CD4-positive, alpha-beta T cell treated with Interleukin-4 for 4 hours (primary cell): Measurements from ENCODE around the gene ETV4.

ENCODE experiments used
- DNase-seq: peaks from one replicate; pipeline ENCODE4 v3.0.0-alpha.2; 2020

Gene ETV4

DNA sequence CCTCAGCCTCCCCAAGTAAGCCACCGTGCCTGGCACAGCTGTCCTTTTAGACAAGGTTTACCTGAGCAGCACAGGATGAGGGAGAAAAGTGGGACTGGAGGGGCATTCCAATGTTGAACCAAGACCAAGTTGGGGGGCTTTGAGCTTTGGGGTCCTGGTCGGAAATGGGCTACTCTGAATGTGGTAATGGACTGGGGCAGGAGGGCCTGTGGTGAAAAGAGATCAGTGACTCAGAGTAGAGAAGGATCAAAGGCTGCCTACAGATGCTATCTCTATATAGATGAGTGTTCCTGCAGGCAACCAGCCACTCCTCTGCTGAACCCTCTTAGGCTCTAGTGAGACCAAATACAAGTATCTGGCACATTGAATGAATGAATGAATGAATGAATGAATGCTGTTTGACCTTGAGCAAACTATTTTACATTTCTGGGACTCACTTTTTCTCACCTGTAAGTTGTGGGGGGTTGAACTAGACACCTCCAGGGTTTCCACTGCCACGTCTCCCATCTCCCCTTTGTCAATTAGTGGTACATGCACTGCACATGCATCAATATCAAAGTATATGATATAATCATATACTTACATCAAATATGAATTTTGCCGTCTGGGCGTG, 26.3 kb upstream of the ETV4 start:
- DNase-seq: no peak

DNA sequence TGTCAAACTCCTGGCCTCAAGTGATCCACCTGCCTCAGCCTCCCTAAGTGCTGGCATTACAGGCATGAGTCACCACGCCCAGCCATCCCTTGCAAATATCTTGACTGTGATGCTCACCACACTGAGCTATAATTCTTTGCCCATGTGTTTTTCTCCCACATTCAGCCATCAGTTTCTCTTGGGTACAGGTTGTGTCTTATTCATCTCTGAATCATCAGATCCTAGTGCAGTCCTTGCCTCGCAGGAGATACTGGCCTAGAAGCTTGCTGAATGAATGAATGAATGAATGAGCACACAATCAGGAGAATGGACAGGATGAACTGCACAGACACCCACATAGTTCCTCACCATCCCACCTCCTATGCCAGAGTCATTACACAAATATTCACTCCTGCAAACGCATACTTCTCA, 24.4 kb upstream of the ETV4 start:
- DNase-seq: no peak

DNA sequence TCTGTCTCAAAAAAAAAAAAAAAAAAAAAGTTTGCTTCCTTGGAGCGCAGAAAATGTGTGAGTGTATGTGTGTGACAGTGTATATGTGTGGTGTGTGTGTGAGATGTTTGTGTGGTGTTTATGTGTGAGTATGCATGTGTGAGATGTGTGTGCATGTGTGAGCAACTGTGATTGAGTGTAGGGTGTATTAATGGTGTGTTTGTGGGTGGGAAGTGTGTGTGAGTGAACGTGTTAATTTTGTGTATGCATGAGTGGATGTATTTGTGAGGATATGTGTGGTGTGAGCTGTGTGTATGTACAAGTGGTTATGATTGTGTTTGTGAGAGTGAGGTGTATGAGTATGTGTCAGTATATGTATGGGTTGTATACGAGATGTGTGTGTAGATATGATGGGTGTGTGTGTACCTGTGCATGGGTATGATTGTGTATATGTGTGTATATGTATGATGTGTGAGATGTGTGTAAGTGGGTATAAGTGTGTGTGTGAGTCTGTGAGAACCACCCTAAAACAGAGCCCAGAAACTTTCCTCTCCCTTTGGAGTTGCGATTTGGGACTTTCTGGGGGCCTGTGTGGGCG, 22.5 kb upstream of the ETV4 start:
- no peak for DNase-seq

GRCh38 chr17:43563600-43564594, 17.8 kb upstream of the ETV4 start:
- DNase-seq: no peak

DNA sequence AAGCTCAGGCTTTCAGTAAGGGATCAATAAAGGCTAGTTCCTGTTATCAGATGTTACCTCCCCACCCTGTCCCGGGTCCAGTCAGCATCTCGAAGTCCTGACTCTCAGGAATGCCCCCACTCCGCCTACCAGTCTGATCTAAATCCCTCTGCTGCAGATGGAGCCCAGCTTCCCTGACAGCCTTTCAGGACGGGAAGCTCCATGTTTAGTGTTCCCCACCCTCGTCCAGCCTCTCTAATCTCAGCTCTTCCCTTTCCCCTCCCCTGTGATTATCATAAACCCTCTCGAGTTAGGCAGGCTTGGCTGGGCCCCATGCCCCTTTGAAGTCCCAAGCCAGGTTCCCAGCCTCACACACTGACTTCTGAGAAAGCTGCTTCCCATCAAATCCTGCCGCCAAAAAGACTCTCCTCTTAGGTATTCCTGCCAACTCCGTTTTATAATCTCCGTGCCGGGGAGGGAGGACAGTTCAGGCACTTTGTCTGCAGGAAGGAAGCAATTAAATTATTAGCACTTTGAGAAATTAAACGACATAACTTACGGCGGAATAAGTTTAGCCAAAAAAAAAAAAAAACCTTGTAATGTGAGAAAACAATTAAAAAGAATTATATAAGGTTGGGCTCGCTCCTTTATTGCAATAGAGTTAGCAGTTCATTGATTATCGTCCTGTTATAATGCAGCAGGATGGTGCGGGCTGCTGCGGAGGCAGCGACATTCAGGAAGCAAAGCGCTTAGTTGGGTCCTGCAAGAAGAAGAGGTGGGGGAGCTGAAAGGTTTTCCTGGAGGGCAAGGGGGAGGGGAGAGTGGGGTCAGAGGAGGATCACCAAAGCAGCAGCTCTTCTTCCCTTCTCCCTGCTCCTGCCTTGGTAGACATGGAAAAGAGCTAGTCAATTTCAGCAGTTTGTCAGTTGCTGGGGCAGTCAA, 16.8 kb upstream of the ETV4 start:
- no peak for DNase-seq

DNA sequence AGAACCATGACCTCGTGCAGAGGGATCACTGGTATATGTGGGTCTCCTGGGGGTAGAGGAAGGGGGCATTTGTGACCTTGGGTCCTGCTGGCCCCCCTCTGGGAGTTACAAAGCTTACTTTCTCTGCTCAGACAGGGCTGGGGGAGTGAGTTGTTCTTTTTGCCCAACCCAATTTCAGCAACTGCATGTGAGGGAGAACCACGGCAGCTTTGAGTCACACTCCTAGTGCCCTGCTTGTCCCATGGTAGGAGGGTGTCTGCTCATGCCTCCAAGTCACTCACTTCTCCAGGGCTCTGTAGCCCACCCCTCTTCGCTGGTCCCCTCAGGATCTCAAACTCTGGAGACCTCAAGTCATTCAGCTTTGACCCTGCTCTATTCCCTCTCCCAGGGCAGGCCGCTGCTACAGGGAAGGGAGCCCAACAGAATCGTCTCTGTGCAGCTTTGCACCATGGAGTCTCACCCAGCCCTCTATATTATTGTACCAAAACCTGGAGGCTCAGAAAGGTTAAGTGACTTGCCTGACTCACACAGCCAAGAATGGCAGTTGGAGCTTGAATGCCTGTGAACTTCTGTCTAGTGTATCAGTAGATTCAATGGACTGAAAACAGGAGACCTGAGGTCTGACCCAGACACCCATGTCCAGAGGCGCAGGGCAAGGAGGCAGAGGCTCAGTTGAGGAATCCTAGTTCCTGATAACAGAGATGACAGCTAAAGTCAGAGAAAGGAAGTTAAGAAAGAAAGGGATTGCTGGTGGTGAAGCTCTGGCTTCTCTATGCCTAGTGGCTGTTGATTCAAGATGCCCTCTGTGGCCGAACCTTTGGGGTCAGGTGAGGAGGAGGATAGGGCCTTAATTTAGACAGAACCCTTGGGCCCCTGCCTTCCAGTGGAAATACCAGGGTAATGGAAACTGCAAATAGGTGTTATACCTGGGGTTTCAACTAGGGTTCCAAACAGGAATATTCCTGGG, 14.6 kb upstream of the ETV4 start:
- DNase-seq: no peak

- DNase-seq: no peak
These were observed 13.1 kb upstream of the ETV4 start for GRCh38 chr17:43559161-43559816.

- DNase-seq: no peak
These were observed 12.6 kb upstream of the ETV4 start for GRCh38 chr17:43558805-43559160.

DNA sequence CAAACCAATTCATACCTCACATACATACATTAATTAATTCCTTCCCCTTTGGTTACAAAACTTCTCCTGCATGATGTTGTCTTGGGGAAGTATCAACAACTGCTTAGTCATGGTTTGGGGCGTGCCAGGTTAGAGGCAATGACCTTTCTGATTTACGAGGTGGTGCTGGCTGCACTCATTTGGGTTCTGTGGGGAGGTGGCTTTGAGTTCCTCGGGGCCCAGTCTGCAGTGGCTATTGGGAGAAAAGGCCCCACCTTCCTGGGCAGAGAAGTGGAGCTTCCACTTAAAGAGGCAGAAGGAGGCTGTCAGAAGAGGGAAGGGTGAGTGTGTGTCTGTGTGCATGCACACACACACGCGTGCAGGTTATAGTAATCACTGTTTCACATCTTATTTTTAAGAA, 10.2 kb upstream of the ETV4 start:
- peak; percentile 28 for DNase-seq

DNA sequence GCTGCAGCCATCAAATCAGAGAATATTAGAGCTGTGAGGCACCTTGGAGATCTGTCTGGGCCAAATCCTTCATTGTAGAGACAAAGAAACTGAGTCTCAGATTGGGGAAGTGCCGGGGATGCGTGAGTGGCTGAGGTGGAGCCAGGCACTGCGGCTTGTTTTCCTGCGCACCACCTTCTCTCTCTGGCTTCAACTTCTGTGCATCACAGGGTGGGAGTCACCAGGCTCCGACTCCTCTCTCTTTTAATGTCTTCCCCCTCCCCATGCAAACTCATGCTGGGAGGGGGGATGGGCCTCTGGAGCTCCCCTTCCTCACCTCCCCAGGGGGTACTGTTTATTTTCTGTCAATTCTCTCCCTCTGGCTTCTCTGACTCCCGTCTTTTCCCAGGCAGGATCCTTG, 8.7 kb upstream of the ETV4 start:
- DNase-seq: no peak

DNA sequence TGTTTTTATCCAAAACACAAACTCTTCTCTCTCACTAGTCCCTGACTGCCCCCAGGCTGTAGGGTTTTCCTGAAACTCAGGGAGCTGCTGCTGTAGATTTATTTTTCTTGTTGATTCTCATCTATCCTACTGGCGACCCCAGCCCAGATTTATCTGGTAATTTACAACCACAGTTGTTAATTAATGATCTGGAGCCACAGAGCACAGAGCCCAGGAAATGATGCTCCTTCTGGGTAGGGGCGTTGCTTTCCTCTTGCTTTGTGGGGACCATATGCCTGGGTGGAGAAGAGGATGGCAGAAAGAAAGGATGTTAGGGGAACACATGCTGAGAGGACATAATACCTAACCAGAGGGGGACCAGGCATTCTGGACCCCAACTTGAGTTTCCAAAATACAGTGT, 7.4 kb upstream of the ETV4 start:
- DNase-seq: no peak

DNA sequence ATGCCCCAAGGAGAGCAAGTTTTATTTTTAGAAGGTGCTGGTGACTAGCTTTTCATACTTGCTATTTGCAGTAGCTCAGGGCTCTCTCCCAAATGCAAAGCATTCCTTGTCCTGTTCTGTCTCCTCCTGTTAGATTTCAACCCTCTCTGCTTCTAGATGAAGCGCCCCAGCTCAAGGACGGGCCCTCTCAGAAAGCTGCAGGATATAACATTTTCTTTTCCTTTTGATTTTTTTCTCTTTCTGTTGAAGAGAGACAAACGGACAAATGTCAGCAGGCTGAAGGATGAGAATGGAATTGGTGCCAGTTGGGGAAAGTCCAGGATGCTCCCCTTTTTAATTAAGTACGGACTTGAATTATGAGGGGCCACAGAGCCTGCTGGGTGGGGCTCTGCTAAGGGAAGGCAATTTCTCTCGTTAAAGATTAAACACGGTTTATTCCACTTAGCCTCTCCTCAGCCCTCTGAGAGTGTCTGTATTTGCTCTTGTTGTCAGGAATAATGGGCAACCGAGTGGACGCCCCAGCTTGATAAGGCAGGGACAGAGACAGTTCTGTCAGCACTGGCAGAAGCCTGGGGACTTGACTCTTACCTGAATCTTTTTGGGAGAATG, 6.2 kb upstream of the ETV4 start:
- DNase-seq: no peak

- no peak for DNase-seq
These were observed 4.6 kb upstream of the ETV4 start for GRCh38 chr17:43550754-43551153.

GRCh38 chr17:43549496-43549895, 3.4 kb upstream of the ETV4 start:
- no peak for DNase-seq

DNA sequence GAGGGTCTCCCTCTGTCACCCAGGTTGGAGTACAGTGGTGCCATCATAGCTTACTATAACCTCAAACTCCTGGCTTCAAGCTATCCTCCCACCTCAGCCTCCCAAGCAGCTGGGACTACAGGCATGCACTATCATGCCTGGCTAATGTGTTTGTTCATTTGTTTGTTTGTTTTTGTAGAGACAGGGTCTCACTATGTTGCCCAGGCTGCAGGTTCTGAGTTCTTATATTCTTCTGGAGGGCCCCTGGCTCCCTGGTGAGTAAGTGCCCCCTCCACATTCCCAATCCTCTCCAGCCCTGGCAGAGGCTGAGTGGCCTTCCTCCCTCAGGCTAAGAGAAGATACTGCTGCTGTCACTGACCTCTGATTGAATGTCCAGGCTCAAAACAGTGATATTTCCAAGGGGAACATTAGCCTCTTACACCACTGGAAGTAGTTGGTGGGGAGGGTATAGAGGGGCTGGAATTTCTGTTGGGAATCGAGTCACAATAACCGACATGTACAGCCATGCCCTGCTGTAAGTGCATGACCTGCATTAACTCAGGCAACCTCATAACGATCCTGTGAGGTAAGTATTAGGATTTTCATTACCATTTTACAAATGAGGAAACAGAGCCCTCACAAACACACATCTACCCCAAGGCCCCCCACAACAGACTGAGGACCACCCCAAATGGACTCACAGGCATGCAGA, 2.7 kb upstream of the ETV4 start:
- no peak for DNase-seq

DNA sequence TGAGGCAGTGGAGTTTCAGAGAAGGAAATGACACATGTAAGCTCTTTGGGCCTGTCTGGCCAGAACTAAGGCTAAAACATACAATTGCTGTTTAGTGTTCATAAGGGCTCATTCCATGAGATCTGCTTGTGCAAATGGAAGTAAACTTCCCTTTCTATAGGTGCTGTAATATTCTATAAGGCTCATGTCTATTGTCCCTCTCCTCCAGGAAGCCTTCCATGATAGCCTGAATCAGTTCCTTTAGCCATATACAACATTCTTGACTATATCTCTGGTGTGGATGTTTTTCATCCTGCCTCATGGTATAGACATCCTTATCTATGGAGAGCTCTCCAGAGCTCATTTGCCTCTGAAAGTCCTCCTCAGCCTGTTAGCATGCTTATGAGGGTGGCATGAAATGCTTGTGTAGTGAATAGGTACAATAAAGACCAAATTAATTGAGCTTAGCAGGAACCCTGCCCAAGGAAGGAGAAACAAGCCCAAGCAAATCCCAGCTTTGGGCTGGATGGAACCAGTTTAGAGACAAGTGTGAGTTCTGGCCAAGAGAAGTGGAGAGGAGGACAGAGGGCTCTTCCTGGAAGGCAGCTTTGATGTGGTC, 1.6 kb upstream of the ETV4 start:
- no peak for DNase-seq

DNA sequence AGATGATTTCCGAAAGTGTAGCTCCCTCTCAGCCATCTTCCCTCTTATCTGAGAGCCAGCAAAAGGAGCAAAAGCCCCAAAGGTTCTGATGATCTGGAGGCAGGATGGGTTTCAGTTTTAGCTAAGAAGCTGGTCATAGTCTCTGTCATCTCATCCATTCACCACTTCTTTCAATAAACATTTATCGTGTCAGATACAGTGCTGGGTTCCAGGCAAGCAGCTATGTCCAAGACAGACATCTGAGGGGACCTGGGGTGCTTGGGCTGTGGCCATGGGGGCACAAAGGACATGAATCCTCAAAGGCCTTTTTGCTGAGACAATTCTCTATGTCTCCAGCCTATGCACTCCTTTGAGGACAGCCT, 1.0 kb upstream of the ETV4 start:
- no peak for DNase-seq

GRCh38 chr17:43545383-43545632, 832 bp downstream of the ETV4 start:
- DNase-seq: no peak

DNA sequence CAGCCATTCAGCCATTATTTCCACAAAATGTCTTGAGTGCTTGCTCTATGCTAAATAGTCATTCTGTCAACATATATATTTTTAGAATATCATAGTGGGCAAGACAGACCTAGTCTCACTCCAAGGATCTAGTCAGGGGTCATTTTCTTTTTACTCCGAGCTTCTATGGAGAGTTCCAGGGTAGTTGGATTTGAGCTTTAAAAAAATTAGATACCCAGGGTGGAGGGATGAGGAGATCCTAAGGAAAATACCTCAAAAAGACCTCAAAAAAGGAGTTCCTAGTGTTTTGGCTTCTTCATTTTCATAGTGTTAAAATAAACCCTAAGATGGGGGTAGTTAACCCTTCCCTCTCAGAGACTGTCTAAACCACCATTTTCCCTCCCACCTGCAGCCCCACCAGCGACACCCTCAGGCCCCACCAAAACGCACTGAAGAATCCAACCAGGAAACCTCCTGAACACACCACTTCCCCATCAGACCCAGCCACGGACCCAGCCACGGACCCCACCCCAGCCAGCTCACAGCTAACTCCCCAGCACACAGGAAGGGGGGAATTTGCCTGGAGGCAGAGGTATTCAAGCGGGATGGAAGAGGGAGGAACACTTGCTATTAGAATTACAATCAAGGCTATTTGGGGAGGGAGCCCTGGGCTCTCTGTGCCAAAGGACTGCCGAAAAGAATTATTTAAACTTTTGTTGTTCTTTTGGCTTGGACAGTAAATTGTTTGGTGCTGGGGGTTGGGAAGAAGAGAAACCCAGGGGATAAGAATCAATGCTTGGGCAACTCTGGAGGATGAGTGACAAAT, 2.2 kb downstream of the ETV4 start:
- DNase-seq: no peak
